HG02973 (cell line): ENCODE measurements around the gene NFKB2.

Source experiments
- ATAC-seq: cut with Tn5 transposase; IDR thresholded peaks from one replicate; pipeline ENCODE4 v1.9.1; 2021; ENCODE audit warnings: moderate library complexity; ENCODE audit not compliant: unreplicated experiment

The NFKB2 gene

GRCh38 chr10:102395400-102396316, at the start of gene NFKB2:
NFKB2 (plus strand) TSS chr10:102395705; CDS start chr10:102395960, 255 bp downstream.
- peak; percentile 29 for ATAC-seq

- no peak for ATAC-seq
Measured at GRCh38 chr10:102347236-102347828, 48.2 kb upstream of the NFKB2 start.

- ATAC-seq, result no peak
Measured at GRCh38 chr10:102352066-102352715, 43.3 kb upstream of the NFKB2 start.

GRCh38 chr10:102354451-102354850, 41.1 kb upstream of the NFKB2 start:
- ATAC-seq, result no peak

GRCh38 chr10:102358712-102359382, 36.7 kb upstream of the NFKB2 start:
- ATAC-seq, result no peak

- ATAC-seq, result no peak
Measured at GRCh38 chr10:102367441-102367840, 28.1 kb upstream of the NFKB2 start.

- no peak for ATAC-seq
Measured at GRCh38 chr10:102368077-102368476, 27.4 kb upstream of the NFKB2 start.

GRCh38 chr10:102371295-102371694, 24.2 kb upstream of the NFKB2 start:
- ATAC-seq, result no peak

- no peak for ATAC-seq
Measured at GRCh38 chr10:102375250-102375649, 20.3 kb upstream of the NFKB2 start.

- no peak for ATAC-seq
Measured at GRCh38 chr10:102375867-102376266, 19.6 kb upstream of the NFKB2 start.

- no peak for ATAC-seq
Measured at GRCh38 chr10:102376901-102377300, 18.6 kb upstream of the NFKB2 start.

- ATAC-seq, result no peak
Measured at GRCh38 chr10:102379383-102379782, 16.1 kb upstream of the NFKB2 start.

GRCh38 chr10:102381983-102382382, 13.5 kb upstream of the NFKB2 start:
- no peak for ATAC-seq

- no peak for ATAC-seq
Measured at GRCh38 chr10:102382871-102383270, 12.6 kb upstream of the NFKB2 start.

GRCh38 chr10:102384053-102384452, 11.5 kb upstream of the NFKB2 start:
- ATAC-seq, result no peak

- no peak for ATAC-seq
Measured at GRCh38 chr10:102384606-102385429, 10.7 kb upstream of the NFKB2 start.

GRCh38 chr10:102389894-102390293, 5.6 kb upstream of the NFKB2 start:
- no peak for ATAC-seq

- ATAC-seq, result no peak
Measured at GRCh38 chr10:102392306-102392705, 3.2 kb upstream of the NFKB2 start.

GRCh38 chr10:102393411-102394078, 2.0 kb upstream of the NFKB2 start:
- ATAC-seq, result no peak
